Immature natural killer cell (primary cell): ENCODE results near the gene PHOX2A. TPM values are rescaled to one million over a fixed set of nuclear protein-coding genes. Genes with fewer than 3 reads are reported as not detected.
"Not testable (repeated sequence)": the region's sequence is repeated elsewhere in the genome, so short reads cannot be mapped to it uniquely, and the experiment has no call there.

Experiments used
- DNase-seq, 3 donors: peaks; one replicate each; pipeline ENCODE4 v3.0.0; 2022; ENCODE audit warnings: mixed read lengths in 1 of 3
- H3K27ac Mint-ChIP-seq, 6 donors: one replicate each; pipeline ENCODE4 v1.8.0; 2020; ENCODE audit warnings: mixed read lengths in 6 of 6, mild to moderate bottlenecking in 5 of 6, inconsistent platforms in 4 of 6, moderate library complexity in 3 of 6
- H3K27me3 Mint-ChIP-seq, 3 donors: one replicate each; pipeline ENCODE4 v1.8.0; 2020 to 2021; ENCODE audit warnings: low read depth in 3 of 3, mild to moderate bottlenecking in 3 of 3, mixed read lengths in 3 of 3, moderate library complexity in 3 of 3, inconsistent platforms in 1 of 3
- H3K36me3 Mint-ChIP-seq, 3 donors: one replicate each; pipeline ENCODE4 v1.8.0; 2020; ENCODE audit warnings: mixed read lengths in 3 of 3, inconsistent platforms in 2 of 3, mild to moderate bottlenecking in 2 of 3
- H3K4me1 Mint-ChIP-seq, 2 donors: one replicate each; pipeline ENCODE4 v1.8.0; 2020; ENCODE audit warnings: inconsistent platforms in 2 of 2, mild to moderate bottlenecking in 2 of 2, mixed read lengths in 2 of 2, moderate library complexity in 1 of 2
- H3K4me3 Mint-ChIP-seq, 5 donors: one replicate each; pipeline ENCODE4 v1.8.0; 2020; ENCODE audit warnings: mild to moderate bottlenecking in 5 of 5, mixed read lengths in 5 of 5, inconsistent platforms in 3 of 5, moderate library complexity in 3 of 5
- H3K9me3 Mint-ChIP-seq, 6 donors: one replicate each; pipeline ENCODE4 v1.8.0; 2020; ENCODE audit warnings: mild to moderate bottlenecking in 6 of 6, mixed read lengths in 6 of 6, inconsistent platforms in 4 of 6, moderate library complexity in 3 of 6
- polyA plus RNA-seq, 3 donors: library from polyadenylated mRNA; unstranded; fragments of 300-500 nt; fragmentation: Illumina TruSeq; gene quantifications; one replicate each; pipeline ENCODE4 v1.2.3, GENCODE V29; 2021

PHOX2A gene
- polyA plus RNA-seq: not detected

- H3K36me3 Mint-ChIP-seq: peaks cover 0 to 3% (median 0%) of the 10 kb centered on the region in 3 donors
- DNase-seq: no peak
- peaks cover 0 to 5% (median 0%) of the 10 kb centered on the region in 6 donors for H3K9me3 Mint-ChIP-seq
- peak within 1 kb of the TSS in 4 of 5 donors; percentile 8 to 28 (median 15) for H3K4me3 Mint-ChIP-seq
- H3K27ac Mint-ChIP-seq: peak within 1 kb of the TSS in 1 of 6 donors; percentile 46
- H3K27me3 Mint-ChIP-seq: peaks cover 14 to 30% (median 19%) of the 10 kb centered on the region in 3 donors
- peaks cover 18 to 22% of the 10 kb centered on the region in 2 donors for H3K4me1 Mint-ChIP-seq
Observed at GRCh38 chr11:72244060-72244360, at the start of gene PHOX2A. Gene PHOX2A, minus strand, starts transcription at chr11:72244176. Its CDS starts 172 bp downstream, at chr11:72244004.

GRCh38 chr11:72293391-72293790 is 49.4 kb upstream of the PHOX2A start:
- H3K27ac Mint-ChIP-seq: no peak overlapping the region
- H3K36me3 Mint-ChIP-seq: peaks cover 0 to 11% (median 8%) of the 10 kb centered on the region in 3 donors
- no peak overlapping the region for H3K4me3 Mint-ChIP-seq

GRCh38 chr11:72292106-72292785 is 48.3 kb upstream of the PHOX2A start:
- Mint-ChIP-seq H3K27me3 (peaks cover 0 to 2% (median 0%) of the 10 kb centered on the region in 3 donors), H3K27ac (no peak overlapping the region), H3K4me3 (no peak overlapping the region), H3K4me1 (no peaks in the 10 kb centered on the region), H3K36me3 (peaks cover 0 to 11% (median 8%) of the 10 kb centered on the region in 3 donors), H3K9me3 (no peaks in the 10 kb centered on the region)
- DNase-seq: no peak

More at GRCh38 chr11:72293391-72293790, 49.4 kb upstream of the PHOX2A start:
- DNase-seq: no peak
- Mint-ChIP-seq H3K9me3 (no peaks in the 10 kb centered on the region), H3K4me1 (no peaks in the 10 kb centered on the region), H3K27me3 (no peaks in the 10 kb centered on the region)

DNA sequence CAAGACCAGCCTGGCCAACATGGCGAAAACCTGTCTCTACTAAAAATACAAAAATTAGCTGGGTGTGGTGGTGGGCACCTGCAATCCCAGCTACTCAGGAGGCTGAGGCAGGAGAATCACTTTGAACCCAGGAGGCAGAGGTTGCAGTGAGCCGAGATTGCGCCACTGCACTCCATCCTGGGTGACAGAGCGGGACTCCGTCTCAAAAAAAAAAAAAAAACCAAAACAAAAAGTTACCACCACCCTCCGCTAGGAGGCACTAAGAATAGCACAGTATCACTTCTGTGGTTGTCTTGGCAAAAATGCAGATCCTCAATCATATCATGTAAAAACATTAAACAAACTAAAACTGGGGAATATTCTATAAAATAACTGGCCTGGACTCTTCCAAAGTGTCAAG is 46.8 kb upstream of the PHOX2A start:
- H3K4me1 Mint-ChIP-seq, H3K9me3 Mint-ChIP-seq, H3K4me3 Mint-ChIP-seq, H3K27ac Mint-ChIP-seq, H3K36me3 Mint-ChIP-seq, H3K27me3 Mint-ChIP-seq: not testable (repeated sequence)
- peak in 1 of 3 donors; percentile 20 for DNase-seq

DNA sequence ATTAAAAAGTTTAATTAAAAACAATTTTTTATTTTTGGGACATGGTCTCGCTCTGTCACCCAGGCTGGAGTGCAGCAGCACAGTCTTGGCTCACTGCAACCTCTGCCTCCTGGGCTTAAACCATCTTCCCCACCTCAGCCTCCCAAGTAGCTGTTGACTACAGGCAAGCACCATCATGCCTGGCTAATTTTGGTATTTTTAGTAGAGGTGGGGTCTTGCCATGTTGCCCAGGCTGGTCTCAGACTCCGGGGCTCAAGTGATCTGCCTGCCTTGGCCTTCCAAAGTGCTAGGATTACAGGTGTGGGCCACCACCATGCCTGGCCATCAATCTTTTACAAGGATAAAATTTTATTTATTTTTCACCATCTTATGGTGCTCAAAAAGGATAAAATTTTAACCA is 43.3 kb upstream of the PHOX2A start:
- Mint-ChIP-seq H3K27ac (no peak overlapping the region), H3K27me3 (peaks cover 2 to 12% (median 5%) of the 10 kb centered on the region in 3 donors), H3K4me1 (no peaks in the 10 kb centered on the region), H3K36me3 (peaks cover 0 to 3% (median 0%) of the 10 kb centered on the region in 3 donors), H3K4me3 (no peak overlapping the region), H3K9me3 (no peaks in the 10 kb centered on the region)
- DNase-seq: no peak

GRCh38 chr11:72283947-72284346 is 40.0 kb upstream of the PHOX2A start:
- H3K9me3 Mint-ChIP-seq: no peaks in the 10 kb centered on the region
- H3K4me1 Mint-ChIP-seq: no peaks in the 10 kb centered on the region
- no peak overlapping the region for H3K27ac Mint-ChIP-seq
- no peaks in the 10 kb centered on the region for H3K36me3 Mint-ChIP-seq
- no peak for DNase-seq
- peaks cover 4 to 16% (median 7%) of the 10 kb centered on the region in 3 donors for H3K27me3 Mint-ChIP-seq
- H3K4me3 Mint-ChIP-seq: no peak overlapping the region

DNA sequence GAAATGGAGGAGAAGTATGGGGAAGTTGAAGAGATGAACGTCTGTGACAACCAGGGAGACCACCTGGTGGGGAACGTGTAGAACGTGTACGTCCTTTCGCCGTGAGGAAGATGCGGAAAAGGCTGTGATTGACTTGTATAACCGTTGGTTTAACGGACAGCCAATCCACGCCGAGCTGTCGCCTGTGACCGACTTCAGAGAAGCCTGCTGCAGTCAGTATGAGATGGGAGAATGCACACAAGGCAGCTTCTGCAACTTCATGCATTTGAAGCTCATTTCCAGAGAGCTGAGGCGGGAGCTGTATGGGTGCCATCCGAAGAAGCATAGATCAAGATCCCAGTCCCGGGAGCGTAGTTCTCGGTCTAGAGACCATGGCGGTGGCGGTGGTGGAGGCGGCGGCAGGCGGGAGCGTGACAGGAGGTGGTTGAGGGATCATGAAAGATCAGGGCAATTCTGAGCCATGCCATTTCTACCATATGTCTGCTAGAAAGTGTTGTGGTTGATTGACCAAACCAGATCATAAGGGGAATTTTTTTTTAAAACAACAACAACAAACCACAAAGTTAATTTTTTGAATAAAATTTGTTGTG is 36.8 kb upstream of the PHOX2A start:
- Mint-ChIP-seq H3K9me3 (peaks cover 0 to 2% (median 0%) of the 10 kb centered on the region in 6 donors), H3K36me3 (no peaks in the 10 kb centered on the region), H3K27me3 (peaks cover 8 to 16% (median 9%) of the 10 kb centered on the region in 3 donors), H3K4me3 (no peak overlapping the region), H3K4me1 (no peaks in the 10 kb centered on the region), H3K27ac (no peak overlapping the region)
- DNase-seq: no peak

- H3K27ac Mint-ChIP-seq: no peak overlapping the region
- H3K9me3 Mint-ChIP-seq: peaks cover 0 to 2% (median 0%) of the 10 kb centered on the region in 6 donors
- H3K36me3 Mint-ChIP-seq: no peaks in the 10 kb centered on the region
- DNase-seq: no peak
- H3K4me3 Mint-ChIP-seq: no peak overlapping the region
- peaks cover 8 to 16% (median 9%) of the 10 kb centered on the region in 3 donors for H3K27me3 Mint-ChIP-seq
- no peaks in the 10 kb centered on the region for H3K4me1 Mint-ChIP-seq
Observed at GRCh38 chr11:72280037-72280436, 36.1 kb upstream of the PHOX2A start.

GRCh38 chr11:72278905-72279304 is 34.9 kb upstream of the PHOX2A start:
- DNase-seq: no peak
- Mint-ChIP-seq H3K27me3 (peaks cover 7 to 16% (median 8%) of the 10 kb centered on the region in 3 donors), H3K4me3 (no peak overlapping the region), H3K4me1 (no peaks in the 10 kb centered on the region), H3K9me3 (peaks cover 0 to 2% (median 0%) of the 10 kb centered on the region in 6 donors), H3K36me3 (no peaks in the 10 kb centered on the region), H3K27ac (no peak overlapping the region)

DNA sequence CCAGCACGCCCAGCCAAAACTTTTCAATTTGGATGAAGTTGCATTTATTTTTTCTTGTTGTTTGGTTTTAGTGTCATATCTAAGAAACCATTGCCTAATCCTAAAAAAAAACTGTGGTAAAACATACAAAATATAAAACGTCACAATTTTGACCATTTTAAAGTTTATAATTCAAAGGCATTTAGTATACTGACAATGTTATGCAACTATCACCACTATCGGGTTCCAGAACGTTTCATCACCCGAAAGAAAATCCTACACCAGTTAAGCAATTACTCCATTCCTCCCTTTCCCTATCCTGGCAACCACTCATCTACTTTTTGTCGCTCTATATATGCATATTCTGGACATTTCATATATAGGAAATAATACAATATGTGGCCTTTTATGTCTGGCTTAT is 30.5 kb upstream of the PHOX2A start:
- Mint-ChIP-seq H3K27ac (no peak overlapping the region), H3K9me3 (peaks cover 0 to 2% (median 0%) of the 10 kb centered on the region in 6 donors), H3K36me3 (no peaks in the 10 kb centered on the region), H3K4me3 (no peak overlapping the region), H3K4me1 (peaks cover 0 to 7% of the 10 kb centered on the region in 2 donors), H3K27me3 (peaks cover 2 to 13% (median 4%) of the 10 kb centered on the region in 3 donors)
- no peak for DNase-seq

DNA sequence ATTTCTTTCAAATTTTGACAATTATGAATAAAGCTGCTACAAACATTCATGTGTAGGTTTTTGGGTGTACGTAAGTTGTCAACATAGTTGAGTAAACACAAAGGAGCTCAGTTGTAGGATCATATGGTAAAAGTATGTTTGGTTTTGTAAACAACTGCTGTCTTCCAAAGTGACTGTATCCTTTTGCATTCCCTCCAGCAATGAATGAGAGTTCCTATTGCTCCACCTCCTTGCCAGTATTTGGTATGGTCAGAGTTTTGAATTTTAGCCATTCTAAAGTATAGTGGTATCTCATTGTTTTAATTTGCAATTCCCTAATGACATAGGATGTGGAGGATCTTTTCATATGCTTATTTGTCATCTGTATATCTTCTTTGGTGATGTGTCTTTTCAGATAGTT is 28.0 kb upstream of the PHOX2A start:
- peaks cover 0 to 2% (median 0%) of the 10 kb centered on the region in 6 donors for H3K9me3 Mint-ChIP-seq
- DNase-seq: no peak
- peaks cover 2 to 8% (median 4%) of the 10 kb centered on the region in 3 donors for H3K27me3 Mint-ChIP-seq
- peaks cover 0 to 7% of the 10 kb centered on the region in 2 donors for H3K4me1 Mint-ChIP-seq
- H3K4me3 Mint-ChIP-seq: no peak overlapping the region
- no peaks in the 10 kb centered on the region for H3K36me3 Mint-ChIP-seq
- no peak overlapping the region for H3K27ac Mint-ChIP-seq

GRCh38 chr11:72267956-72268617 is 24.1 kb upstream of the PHOX2A start:
- no peaks in the 10 kb centered on the region for H3K9me3 Mint-ChIP-seq
- no peak for DNase-seq
- no peak overlapping the region for H3K4me3 Mint-ChIP-seq
- H3K27ac Mint-ChIP-seq: no peak overlapping the region
- H3K4me1 Mint-ChIP-seq: peaks cover 0 to 7% of the 10 kb centered on the region in 2 donors
- peaks cover 2 to 7% (median 4%) of the 10 kb centered on the region in 3 donors for H3K27me3 Mint-ChIP-seq
- no peaks in the 10 kb centered on the region for H3K36me3 Mint-ChIP-seq

DNA sequence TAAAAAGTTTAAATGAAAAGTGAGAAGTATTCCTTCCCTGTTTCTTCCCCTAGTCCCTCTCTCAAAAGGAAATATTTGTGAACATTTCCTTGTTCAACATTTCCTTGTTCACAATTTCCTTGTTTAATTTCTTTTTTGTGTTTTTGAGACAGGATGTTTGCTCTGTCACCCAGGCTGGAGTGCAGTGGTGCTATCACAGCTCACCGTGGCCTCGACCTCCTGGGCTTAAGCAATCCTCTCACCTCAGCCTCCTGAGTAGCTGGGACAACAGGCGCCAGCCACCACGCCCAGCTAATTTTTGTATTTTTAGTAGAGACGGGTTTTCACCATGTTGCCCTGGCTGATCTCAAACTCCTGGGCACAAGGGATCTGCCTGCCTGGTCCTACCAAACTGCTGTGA is 23.0 kb upstream of the PHOX2A start:
- not testable (repeated sequence) for H3K4me1 Mint-ChIP-seq, H3K9me3 Mint-ChIP-seq, H3K27ac Mint-ChIP-seq, H3K4me3 Mint-ChIP-seq, H3K36me3 Mint-ChIP-seq, DNase-seq
- peaks cover 2 to 11% (median 2%) of the 10 kb centered on the region in 3 donors for H3K27me3 Mint-ChIP-seq

DNA sequence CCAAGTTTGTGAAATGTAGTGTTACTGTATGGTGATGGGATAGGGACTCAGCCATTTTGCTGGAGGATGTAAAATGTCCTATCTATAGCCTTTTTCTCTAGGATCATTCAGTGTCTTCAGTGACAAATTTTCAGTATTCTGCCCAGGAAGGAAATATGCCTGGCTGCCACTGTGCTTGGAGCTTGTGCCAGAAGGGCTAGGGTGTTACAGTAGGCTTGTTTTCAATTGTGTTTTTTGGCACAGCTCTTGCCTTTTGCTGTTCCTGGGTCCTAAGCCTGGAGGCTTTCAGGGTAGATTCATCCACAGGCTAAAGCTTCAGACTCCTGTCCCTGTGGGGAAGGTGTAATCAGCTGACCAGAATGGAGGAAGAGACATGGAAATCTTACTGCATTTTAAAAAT is 22.0 kb upstream of the PHOX2A start:
- no peak overlapping the region for H3K4me3 Mint-ChIP-seq
- DNase-seq: no peak
- no peaks in the 10 kb centered on the region for H3K36me3 Mint-ChIP-seq
- peaks cover 2 to 9% (median 4%) of the 10 kb centered on the region in 3 donors for H3K27me3 Mint-ChIP-seq
- H3K9me3 Mint-ChIP-seq: no peaks in the 10 kb centered on the region
- H3K27ac Mint-ChIP-seq: no peak overlapping the region
- H3K4me1 Mint-ChIP-seq: peaks cover 0 to 7% of the 10 kb centered on the region in 2 donors
